ENCODE results near the gene CCDC78.
"Not testable (repeated sequence)": the region's sequence is repeated elsewhere in the genome, so short reads cannot be mapped to it uniquely, and the experiment has no call there.

CCDC78 gene

DNA sequence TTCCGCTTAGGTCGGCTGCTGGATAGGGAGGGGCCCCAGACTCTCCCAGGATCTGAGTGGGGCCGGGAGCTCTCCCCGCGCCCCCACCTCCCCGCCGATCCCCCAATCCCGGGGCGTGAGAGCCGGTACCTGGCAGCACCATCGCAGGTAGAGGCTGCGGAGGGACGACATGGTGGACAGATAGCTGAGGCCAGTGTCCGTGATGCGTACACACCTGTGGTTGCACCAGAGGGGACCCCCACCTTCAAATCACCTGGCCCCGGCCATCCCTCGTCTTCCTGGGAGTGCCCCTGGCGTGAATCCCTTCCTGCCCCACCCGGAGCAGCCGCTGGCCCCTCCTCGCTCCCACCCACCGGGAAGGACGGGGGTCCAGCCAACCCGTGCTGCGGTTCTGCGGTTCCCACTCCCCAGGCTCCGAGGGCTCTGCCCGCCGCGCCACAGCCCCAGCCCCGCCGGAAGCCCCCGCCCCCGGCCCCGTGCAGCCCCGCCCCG, 31.3 kb downstream of the CCDC78 start:
- peaks cover 3% of the 10 kb centered on the region for H3K4me1 Mint-ChIP-seq (ENCODE audit: low read depth)
- peaks cover 8% of the 10 kb centered on the region for H3K27me3 Mint-ChIP-seq (ENCODE audit: low read depth)
- H3K27ac Mint-ChIP-seq = no peak overlapping the region
- H3K36me3 Mint-ChIP-seq (ENCODE audit: low read depth) = peaks cover 3% of the 10 kb centered on the region
- no peak for DNase-seq (ENCODE audit: low spot score)
- H3K9me3 Mint-ChIP-seq = no peaks in the 10 kb centered on the region
- H3K4me3 Mint-ChIP-seq = peak overlapping the region; percentile 18

DNA sequence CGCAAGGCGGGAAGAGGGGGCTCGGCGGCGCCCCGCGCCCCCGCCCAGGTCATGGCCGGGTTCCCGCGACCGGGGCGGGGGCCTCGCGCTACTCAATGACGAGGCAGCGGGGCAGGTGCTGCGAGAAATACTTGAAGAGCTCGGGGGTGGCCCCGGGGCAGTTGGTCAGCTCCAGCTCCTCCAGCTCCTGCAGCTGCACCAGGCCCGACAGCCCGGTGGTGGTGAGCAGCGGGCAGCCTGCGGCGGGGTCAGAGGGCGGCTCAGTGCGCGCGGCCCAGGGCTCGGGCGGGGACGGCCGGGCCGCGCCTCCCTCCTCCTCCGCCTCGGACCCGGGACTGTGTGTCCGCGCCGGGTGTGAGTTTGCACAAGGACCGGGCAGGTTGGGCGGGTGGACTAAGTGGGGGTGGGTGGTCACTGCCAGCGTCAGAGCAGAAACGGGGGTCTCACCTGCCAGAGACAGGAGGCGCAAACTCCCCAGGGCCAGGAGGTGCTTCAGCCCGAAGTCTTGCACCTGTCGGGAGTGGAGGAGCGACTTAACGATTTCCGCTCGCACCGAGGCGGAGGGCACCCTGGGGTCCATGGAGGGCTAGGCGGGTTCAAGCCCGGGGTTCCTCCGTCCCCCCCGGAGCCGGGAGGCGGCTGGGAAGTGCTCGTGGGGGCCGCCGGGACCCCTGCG, 31.9 kb downstream of the CCDC78 start:
- Mint-ChIP-seq H3K27me3 (ENCODE audit: low read depth) (peaks cover 8% of the 10 kb centered on the region), H3K9me3 (no peaks in the 10 kb centered on the region), H3K4me3 (peak overlapping the region; percentile 50), H3K36me3 (ENCODE audit: low read depth) (peaks cover 3% of the 10 kb centered on the region), H3K4me1 (ENCODE audit: low read depth) (peaks cover 3% of the 10 kb centered on the region), H3K27ac (no peak overlapping the region)
- no peak for DNase-seq (ENCODE audit: low spot score)

DNA sequence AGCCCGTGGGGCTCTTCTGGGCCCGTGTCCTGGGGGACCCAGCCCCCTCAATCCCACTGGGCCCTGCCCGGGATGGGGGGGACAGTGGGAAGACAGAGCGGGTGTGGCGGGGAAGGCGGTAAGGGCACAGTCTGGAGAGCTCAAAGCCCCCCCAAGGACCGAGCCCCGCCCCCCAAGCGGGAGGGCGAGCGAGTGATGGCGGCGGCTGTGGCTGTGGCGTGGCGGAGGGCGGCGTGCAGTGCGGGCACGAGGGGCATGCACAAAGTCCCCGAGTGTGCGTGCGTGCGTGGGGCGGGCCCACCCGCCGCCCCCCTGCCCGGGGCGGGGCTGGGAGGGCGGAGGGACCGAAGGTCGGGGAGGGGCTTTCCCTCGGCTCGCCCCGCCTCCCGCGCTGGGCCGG, 32.5 kb downstream of the CCDC78 start:
- no peak overlapping the region for H3K27ac Mint-ChIP-seq
- peaks cover 3% of the 10 kb centered on the region for H3K36me3 Mint-ChIP-seq (ENCODE audit: low read depth)
- H3K4me3 Mint-ChIP-seq = no peak overlapping the region
- H3K4me1 Mint-ChIP-seq (ENCODE audit: low read depth) = peaks cover 3% of the 10 kb centered on the region
- DNase-seq (ENCODE audit: low spot score) = no peak
- H3K9me3 Mint-ChIP-seq = no peaks in the 10 kb centered on the region
- H3K27me3 Mint-ChIP-seq (ENCODE audit: low read depth) = peaks cover 8% of the 10 kb centered on the region

DNA sequence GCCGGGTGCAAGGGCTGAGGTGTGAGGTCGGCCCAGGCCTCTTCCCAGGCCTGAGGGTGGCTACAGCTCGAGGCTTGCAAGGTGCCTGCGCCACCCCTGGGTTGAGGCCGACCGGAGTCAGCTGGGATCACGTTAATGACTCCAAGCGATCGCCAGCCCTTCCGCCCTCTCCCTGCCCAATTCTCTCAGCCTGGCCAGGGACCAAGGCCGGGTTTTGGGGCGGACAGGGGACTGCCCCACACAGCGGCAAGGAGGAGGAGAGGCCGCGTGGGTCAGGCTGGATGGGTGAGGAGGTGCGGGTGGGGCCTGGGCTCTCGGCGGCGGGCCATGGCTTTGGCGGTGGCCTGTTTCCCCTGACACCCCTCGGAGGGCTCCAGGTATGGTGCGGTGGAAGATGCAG, 32.9 kb downstream of the CCDC78 start:
- H3K27ac Mint-ChIP-seq = no peak overlapping the region
- peaks cover 8% of the 10 kb centered on the region for H3K27me3 Mint-ChIP-seq (ENCODE audit: low read depth)
- no peaks in the 10 kb centered on the region for H3K9me3 Mint-ChIP-seq
- peak overlapping the region; percentile 50 for H3K4me3 Mint-ChIP-seq
- no peak for DNase-seq (ENCODE audit: low spot score)
- peaks cover 3% of the 10 kb centered on the region for H3K4me1 Mint-ChIP-seq (ENCODE audit: low read depth)
- H3K36me3 Mint-ChIP-seq (ENCODE audit: low read depth) = peaks cover 3% of the 10 kb centered on the region

DNA sequence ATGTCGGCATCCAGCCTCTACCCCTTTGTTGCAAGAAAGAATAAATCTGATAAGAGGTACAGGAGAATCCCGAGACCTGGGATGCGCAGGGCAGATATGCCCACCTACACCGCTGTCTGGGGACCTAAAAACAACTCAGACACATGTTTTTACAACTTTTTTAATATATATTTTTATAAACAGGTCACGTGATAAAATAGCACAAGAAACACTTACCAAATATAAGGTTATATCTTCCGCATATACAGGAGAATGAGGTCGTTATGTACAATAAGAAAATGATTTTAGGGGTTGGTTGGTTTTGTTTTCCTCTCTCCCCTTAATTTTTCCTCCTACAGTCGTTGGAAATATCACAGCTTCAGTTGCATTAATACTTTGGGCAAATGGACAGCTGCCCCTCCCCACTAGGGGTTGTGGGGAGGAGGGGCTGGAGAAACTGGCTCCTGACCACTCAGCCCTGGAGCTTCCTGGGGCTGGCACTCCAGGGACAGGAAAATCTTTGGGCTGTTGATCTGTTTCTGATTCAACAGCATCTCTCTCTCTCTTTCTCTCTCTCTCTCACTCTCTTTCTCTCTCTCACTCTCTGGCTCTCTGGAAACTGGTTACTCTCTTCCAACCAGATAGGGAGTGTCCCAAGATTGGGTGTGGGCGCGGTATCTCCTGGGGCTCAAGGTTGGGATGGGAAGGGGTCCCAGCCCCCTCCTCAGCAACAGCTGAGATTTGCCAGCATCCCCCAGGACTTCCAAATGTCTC, 33.7 kb downstream of the CCDC78 start:
- H3K4me1 Mint-ChIP-seq (ENCODE audit: low read depth) = peaks cover 3% of the 10 kb centered on the region
- peaks cover 3% of the 10 kb centered on the region for H3K36me3 Mint-ChIP-seq (ENCODE audit: low read depth)
- H3K9me3 Mint-ChIP-seq = no peaks in the 10 kb centered on the region
- H3K27me3 Mint-ChIP-seq (ENCODE audit: low read depth) = peaks cover 8% of the 10 kb centered on the region
- peak overlapping the region; percentile 62 for H3K4me3 Mint-ChIP-seq
- no peak overlapping the region for H3K27ac Mint-ChIP-seq
- DNase-seq (ENCODE audit: low spot score) = no peak

DNA sequence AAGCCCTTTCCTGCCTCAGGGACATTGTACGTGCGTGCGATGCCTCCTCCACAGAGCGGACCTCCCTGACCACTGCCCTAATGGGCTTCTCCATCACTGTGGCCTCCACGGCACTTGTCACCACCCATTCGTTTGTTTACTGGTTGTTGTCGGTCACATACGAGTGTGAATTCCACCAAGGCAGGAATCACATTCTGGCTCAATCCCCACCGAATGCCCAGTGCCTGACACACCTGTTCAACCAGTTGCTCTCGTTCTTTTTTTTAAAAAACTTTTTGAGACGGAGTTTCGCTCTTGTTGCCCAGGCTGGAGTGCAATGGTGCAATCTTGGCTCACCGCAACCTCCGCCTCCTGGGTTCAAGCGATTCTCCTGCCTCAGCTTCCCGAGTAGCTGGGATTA, 35.0 kb downstream of the CCDC78 start:
- not testable (repeated sequence) for H3K9me3 Mint-ChIP-seq; DNase-seq (ENCODE audit: low spot score); H3K27me3 Mint-ChIP-seq (ENCODE audit: low read depth); H3K4me1 Mint-ChIP-seq (ENCODE audit: low read depth); H3K36me3 Mint-ChIP-seq (ENCODE audit: low read depth)
- Mint-ChIP-seq H3K27ac (peak overlapping the region; percentile 55), H3K4me3 (peak overlapping the region; percentile 85)

DNA sequence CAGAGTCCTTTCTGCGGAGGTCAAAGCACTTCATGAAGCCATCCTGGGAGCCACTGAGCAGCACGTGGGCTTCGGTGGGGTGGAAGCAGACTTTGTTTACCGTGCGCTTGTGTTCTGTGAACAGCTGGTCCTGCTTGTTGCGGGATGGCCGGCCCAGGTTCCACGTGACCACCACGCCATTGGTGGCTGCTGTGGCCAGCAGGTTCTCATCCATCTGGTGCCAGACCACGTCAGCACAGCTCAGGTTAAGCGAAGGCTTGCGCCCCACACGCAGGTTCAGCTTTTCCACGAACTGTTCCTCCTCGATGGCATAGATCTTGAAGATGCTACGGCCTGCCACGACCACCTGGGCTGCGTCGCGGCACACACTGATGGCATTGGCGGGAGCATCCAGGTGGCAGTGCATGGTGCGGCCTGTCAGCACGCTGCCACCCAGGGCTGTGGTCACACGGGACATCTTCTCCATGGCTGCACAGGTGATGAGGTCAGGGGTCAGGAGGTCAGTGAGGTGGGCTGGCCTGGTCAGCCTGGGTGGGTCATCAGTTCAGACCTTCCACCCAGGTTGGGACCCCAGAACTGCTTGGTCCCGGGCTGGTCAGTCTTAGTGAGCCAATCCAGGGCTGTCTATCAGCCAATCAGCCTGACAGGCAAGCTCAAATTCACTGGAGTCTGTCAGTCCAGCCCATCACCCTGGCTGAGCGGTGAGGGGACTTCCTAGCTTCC, 36.9 kb downstream of the CCDC78 start:
- no peak for DNase-seq (ENCODE audit: low spot score)
- Mint-ChIP-seq H3K4me1 (ENCODE audit: low read depth) (no peaks in the 10 kb centered on the region), H3K4me3 (peak overlapping the region; percentile 85), H3K9me3 (no peaks in the 10 kb centered on the region), H3K36me3 (ENCODE audit: low read depth) (peaks cover 4% of the 10 kb centered on the region), H3K27me3 (ENCODE audit: low read depth) (peaks cover 8% of the 10 kb centered on the region), H3K27ac (peak overlapping the region; percentile 90)

DNA sequence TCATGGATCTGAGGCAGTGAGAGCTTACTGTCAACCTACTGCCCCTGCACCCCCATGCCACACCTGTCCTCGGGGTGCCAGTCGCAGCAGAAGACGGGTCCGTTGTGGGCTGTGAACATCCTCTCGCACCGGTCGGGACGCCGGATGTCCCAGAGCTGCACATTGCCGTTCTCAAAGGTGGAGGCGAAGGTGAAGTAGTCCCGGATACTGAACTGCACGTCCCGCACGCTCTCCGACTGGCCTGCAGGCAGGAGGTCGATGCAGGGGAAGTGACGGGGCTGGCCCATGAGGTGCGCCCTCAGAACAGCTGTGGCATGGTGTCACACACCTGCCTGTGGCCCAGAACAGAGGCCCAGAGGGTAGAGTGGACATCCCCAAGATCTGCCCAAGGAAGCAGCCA, 38.7 kb downstream of the CCDC78 start:
- Mint-ChIP-seq H3K27me3 (ENCODE audit: low read depth) (peaks cover 1% of the 10 kb centered on the region), H3K4me3 (no peak overlapping the region), H3K4me1 (ENCODE audit: low read depth) (peaks cover 4% of the 10 kb centered on the region), H3K9me3 (no peaks in the 10 kb centered on the region), H3K27ac (no peak overlapping the region), H3K36me3 (ENCODE audit: low read depth) (peaks cover 5% of the 10 kb centered on the region)
- DNase-seq (ENCODE audit: low spot score) = no peak

DNA sequence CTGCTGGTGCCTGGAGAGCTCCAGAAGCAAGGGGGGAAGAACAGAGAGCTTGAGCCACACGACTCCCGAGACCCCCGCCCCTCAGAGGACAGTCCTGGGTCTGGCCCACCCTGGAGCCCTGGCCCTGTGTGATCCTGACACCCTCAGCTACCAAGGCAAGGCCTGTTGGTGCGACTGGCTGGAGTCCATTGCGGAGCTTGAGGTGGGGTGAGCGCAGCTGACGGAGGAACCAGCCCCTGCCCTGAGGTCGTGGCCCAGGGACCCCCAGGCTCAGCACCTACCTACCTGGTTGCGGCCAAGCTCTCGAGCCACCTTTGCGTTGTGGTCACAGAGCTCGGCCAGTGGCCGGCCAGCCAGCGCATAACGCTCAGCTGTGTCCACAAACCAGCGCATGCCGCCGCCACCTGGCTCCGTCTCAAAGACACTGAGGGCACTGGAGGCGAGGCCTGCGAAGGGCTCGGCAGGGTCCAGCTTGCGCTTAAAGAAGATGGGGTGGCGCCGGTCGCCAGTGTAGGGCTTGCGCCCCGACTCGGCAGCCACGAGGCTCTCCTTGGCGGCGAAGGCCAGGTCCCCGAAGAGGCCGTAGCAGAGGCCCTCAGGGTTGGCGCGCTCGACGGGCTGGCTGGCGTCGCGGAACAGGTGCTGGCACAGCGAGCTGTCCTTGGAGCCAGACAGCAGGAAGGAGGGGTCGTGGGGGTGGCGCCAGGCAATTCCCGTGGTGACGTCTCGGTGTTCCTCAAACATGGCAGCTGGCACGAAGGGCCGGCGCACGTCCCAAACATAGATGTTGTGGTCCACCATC, 39.6 kb downstream of the CCDC78 start:
- H3K27me3 Mint-ChIP-seq (ENCODE audit: low read depth) = no peaks in the 10 kb centered on the region
- H3K9me3 Mint-ChIP-seq = no peaks in the 10 kb centered on the region
- no peak overlapping the region for H3K27ac Mint-ChIP-seq
- H3K4me1 Mint-ChIP-seq (ENCODE audit: low read depth) = peaks cover 8% of the 10 kb centered on the region
- H3K4me3 Mint-ChIP-seq = no peak overlapping the region
- peaks cover 11% of the 10 kb centered on the region for H3K36me3 Mint-ChIP-seq (ENCODE audit: low read depth)
- no peak for DNase-seq (ENCODE audit: low spot score)

DNA sequence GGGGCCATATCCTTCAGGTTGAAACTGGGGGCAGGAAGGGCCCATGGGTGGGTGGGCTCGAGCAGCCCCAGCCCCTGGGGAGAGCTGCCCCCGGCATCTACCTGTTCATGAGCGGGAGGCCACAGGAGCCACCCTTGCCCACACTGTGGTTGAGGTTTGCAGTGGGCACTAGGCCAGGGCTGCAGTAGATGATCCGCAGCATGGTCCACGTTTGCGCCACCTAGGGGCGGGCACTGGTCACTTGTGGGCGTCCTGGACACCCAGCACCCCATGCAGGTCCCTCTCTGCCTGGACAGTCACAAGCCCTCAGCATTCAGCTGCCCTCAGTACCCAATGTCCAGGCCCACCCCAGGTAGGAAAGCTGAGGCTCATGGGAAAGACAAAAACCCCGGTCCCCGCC, 40.3 kb downstream of the CCDC78 start:
- no peak for DNase-seq (ENCODE audit: low spot score)
- no peak overlapping the region for H3K27ac Mint-ChIP-seq
- H3K9me3 Mint-ChIP-seq = no peaks in the 10 kb centered on the region
- peak overlapping the region; percentile 38 for H3K4me3 Mint-ChIP-seq
- no peaks in the 10 kb centered on the region for H3K27me3 Mint-ChIP-seq (ENCODE audit: low read depth)
- H3K36me3 Mint-ChIP-seq (ENCODE audit: low read depth) = peaks cover 16% of the 10 kb centered on the region
- peaks cover 9% of the 10 kb centered on the region for H3K4me1 Mint-ChIP-seq (ENCODE audit: low read depth)

DNA sequence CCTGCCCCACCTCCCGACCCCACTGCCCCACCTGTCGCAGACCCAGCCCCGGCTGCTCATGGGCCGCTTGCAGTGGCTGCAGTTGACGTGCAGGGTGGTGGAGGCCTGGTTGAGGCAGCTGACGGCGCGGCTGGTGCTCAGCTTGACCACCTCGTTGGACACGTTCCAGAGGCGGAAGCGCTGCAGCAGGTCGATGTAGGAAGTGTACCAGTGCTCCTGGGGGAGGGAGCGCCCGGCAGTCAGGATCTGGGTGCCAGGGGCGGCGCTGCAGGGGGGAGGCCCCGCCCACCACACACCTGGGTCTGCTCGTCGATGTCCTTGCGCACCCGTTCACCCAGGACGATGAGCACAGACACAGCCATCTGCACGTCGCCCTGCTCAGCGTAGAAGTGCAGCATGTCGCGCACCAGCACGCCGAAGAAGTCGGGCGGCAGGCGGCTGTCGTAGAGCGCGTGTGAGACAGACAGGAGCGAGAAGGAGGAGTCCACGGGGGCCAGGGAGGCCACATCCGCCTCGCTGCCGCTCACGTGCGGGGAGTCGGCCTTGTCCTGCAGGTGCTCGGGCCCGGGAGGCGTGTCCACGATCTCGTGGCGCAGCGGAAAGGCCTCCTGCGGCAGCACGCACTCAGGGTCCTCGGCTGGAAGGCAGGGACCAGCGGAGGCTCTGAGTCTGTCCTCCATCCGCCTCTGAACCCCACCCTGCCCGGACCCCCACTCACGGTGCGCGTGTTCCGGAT, 41.1 kb downstream of the CCDC78 start:
- Mint-ChIP-seq H3K9me3 (no peaks in the 10 kb centered on the region), H3K4me3 (no peak overlapping the region), H3K36me3 (ENCODE audit: low read depth) (peaks cover 17% of the 10 kb centered on the region), H3K27me3 (ENCODE audit: low read depth) (no peaks in the 10 kb centered on the region), H3K4me1 (ENCODE audit: low read depth) (peaks cover 9% of the 10 kb centered on the region), H3K27ac (peak overlapping the region; percentile 63)
- no peak for DNase-seq (ENCODE audit: low spot score)

DNA sequence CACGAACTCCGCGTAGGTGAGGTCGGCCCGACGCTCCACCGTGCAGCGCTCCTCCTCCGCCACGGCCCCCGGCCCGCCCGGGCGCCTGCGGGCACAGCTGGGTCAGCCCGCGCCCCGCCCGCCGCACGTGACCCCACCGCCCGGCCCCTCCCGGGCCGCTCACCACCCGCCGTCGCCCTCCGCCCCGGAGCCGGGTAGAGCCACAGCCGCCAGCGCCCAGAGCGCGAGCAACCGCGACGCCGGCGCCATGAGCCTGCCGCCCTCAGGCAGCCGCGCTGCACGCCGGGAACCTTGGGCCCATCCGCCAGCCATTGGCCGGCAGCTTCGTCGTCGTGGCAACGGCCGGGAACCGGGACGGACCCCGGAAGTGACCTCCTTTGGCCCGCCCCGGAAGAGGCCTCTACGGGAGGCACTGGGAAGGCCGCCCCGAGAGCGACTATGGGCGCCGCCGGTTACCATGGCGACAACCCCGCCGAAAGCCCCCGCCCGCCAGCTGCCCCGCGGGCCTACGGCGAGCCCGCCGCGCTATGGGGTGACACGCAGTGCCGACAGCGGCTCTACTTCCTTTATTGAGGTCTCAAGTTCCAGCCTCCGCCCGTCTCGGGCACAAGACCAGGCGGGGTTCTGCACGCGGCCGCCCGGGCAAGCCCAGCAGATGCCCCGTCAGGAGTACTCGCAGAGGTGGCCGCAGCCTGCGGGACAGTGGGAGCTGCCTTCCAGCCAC, 42.0 kb downstream of the CCDC78 start, which contains the start of gene JMJD8:
JMJD8 (minus strand) TSS at position 264 of the 724 bp plus-strand sequence; CDS start at position 249, 15 bp downstream.
- Mint-ChIP-seq H3K4me3 (peak within 1 kb of the TSS; percentile 77), H3K27ac (peak within 1 kb of the TSS; percentile 74), H3K27me3 (ENCODE audit: low read depth) (no peaks in the 10 kb centered on the region), H3K36me3 (ENCODE audit: low read depth) (peaks cover 17% of the 10 kb centered on the region), H3K9me3 (no peaks in the 10 kb centered on the region), H3K4me1 (ENCODE audit: low read depth) (peaks cover 10% of the 10 kb centered on the region)
- DNase-seq (ENCODE audit: low spot score) = peak; percentile 97
